Gastrocnemius medialis (tissue), 4 donors: ENCODE results near the gene C6orf120.

Experiments used
- CTCF ChIP-seq, 5 experiments: fragments of 450-650 bp in 3 of 5; fragments of 200-600 bp in 2 of 5; sonication (generic) in 2 of 5; IDR thresholded peaks in 4 of 5; conservative IDR thresholded peaks in 1 of 5; 1 replicate in 4 of 5; 2 replicates in 1 of 5; pipeline ENCODE4 v1.5.1; 2016 to 2019; ENCODE audit warnings: antibody characterized with exemption in 5 of 5, mild to moderate bottlenecking in 3 of 5, moderate library complexity in 3 of 5
- POLR2A ChIP-seq, 2 donors: fragments of 450-650 bp; IDR thresholded peaks; one replicate each; pipeline ENCODE4 v1.6.1; 2017; ENCODE audit warnings: antibody characterized with exemption in 2 of 2, mild to moderate bottlenecking in 2 of 2, moderate library complexity in 2 of 2

GRCh38 chr6:169710009-169710408 is 8.1 kb downstream of the C6orf120 start:
- TF ChIP-seq CTCF (IDR thresholded peaks at IDR 0.05 in 4 of 5, conservative IDR thresholded peaks at IDR 0.05 in 1 of 5) (no peak), POLR2A (IDR thresholded peaks at IDR 0.05) (no peak)
